Islet precursor cell (in vitro differentiated cells): ENCODE measurements around the gene MCTP1.

ENCODE experiments used
- DNase-seq: peaks from one replicate; pipeline ENCODE4 v3.0.0-alpha.2; 2018

Gene MCTP1

DNA sequence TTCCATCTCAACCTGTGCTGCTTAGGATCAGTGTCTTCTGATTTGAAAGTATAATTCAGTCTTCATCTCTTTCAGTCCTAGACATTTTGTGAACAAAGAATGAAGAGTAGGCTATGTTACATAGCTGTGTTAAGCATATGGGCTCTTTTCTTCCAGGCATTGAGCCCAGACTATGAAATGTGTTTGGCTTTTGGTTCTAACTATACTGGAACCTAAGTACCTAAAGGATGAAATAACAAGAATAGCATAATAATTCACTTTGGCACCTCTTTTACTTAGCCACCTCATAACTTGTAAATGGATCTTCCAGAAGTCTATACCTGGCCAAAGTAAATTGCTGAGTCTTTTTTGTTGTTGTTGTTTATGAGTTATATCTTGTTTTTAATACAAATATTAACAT is 595.0 kb downstream of the MCTP1 start:
- DNase-seq = no peak

DNA sequence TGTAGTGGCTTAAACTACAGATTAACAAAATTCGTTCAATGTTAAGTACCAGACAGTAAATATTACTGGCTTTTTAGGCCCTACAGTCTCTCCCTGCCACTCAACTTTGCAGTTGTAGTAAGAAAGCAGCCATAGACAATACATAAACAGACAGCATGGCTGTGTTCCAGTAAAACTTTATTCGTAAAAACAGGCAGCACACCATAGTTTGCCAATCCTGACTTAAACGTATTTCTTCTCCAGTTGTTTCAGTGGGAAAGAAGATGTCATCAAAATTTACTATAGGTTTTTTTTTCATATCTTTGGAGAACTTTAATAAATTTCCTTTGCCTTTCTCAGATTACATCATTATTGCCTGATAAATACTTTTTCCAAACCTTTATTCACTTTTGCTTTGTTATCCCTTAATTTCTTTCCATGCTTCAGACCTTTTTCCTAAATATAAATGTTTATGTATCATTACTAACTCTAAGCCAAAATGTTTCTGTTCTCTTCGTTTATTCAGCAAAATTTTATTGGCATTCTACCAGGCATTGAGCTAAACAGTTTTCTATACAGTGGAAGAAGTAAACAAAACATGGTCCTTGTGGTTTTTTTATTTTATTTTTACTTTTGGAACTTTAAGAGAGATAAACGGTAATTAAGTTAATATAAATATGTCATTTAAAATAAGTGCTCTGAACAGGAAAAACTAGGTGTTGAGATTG is 601.9 kb downstream of the MCTP1 start:
- DNase-seq = no peak

DNA sequence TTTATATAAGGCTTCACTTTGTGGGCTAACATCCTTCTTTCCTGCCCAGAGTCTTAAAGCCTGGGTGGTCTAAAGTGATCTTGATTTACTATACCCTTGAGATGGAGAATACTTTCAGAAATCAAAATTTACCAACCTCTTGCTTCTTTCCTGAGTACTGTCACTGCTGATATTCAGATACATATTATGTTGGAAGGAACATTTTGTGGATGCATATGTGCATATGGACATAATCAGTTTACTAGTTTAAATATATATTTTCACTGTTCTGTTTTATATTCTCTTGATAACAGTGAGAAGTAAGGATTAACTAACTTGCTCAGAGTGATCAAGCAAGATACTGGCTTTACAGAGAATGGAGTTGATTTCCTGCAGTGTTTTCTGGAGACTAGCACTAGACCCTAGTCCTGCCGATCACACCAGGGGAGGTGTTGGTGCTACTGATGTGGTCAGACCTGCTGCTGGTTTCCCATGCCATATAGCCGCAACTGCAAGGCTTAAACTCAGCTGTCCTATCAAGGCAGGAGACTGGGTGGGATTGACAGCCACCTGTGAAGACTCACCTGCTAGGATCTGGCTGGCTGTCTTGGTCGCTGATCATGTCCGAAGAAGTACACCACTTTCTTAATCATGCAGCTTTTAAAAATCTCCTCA is 608.8 kb downstream of the MCTP1 start:
- no peak for DNase-seq

DNA sequence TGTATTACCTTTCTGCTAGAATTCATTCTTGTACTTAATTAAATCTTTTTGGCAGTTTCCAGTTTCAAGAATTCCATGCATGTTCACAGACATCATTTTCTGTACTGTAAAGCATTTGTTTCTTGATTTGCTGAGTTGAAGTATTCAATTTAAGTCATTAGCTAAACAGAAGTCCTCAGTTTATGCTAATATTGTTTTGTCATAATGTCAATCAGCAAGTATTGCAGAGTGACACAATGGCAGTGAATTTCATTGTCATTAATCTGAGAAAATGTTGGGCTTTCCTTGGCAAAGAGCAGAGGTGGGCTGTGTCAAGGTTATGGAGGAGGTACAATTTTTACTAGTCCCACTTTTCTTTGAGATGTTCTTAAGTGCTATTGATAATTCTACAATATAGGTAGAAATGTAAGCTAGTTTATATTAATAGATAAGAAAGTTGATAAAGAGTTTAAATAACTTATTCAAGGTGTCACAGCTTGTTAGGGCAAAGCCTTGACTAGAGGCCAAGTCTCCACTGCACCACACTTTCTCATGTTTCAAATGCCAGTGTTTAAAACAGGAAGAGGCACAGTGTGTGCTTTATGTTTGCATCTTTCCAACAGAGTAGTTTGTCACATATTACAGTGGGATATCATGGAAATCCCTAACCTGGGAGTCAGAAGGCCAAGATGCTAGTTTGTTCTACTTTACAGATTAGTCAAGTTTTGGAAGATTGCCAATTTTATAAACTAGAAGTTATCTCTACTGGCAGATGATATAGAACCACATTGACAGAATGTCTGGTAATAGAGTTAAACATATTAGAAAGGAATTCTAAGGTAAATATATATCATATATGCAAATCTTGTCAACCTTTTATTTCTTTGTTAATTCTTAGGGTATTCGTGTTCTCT is 610.2 kb downstream of the MCTP1 start:
- no peak for DNase-seq

DNA sequence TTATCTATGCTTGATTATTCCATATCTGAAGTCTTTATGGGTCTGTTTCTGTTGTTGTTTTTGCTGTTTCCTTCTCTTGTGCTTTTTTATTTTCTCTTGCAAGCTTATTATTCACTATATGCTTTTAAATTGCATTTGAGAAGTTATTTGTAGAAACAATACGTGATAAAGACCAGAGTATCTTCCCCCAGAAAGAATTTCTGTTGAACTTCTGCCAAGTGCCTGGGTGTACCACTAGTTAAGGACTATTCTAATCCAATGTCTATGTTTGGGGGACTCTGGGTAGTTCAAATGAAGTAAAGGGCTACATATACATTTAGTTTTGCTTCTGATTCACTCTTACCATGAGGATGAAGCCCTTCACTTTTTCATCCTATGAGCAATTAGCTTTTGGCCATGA is 612.1 kb downstream of the MCTP1 start:
- DNase-seq = no peak

DNA sequence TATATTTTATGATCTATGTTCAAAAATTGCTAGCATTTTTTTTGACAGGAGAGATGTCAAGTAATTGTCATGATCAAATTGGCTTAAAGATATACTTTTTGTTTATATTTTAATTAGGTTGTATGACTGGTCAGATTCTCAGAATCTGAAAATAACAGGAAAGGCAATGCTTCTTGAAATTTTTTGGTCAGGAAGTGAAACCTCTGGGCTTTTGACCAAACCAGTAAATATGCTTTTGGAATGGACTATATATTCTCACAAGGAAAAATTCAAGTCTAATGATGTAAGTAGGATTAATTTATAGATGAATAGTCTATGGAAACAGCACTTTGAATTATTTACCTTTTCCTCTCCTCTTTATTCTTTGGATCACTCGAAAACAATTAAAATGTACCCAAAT is 614.2 kb downstream of the MCTP1 start:
- no peak for DNase-seq

DNA sequence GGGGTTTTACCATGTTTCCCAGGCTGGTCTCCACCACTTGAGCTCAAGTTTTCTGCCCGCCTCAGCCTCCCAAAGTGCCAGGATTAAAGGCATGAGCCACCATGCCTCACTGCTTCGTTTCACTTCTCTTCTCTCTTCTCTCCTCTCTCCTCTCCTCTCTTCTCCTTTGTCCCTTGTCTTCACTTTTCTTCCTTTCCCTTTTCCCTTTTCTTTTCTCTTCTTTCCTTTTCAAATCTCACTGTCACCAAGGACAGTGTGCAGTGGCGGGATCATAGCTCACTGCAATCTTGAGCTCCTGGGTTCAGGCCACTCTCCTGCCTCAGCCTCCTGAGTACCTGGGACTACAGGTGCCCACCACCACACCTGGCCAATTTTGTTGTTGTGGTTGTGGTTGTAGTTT is 617.0 kb downstream of the MCTP1 start:
- DNase-seq = no peak

DNA sequence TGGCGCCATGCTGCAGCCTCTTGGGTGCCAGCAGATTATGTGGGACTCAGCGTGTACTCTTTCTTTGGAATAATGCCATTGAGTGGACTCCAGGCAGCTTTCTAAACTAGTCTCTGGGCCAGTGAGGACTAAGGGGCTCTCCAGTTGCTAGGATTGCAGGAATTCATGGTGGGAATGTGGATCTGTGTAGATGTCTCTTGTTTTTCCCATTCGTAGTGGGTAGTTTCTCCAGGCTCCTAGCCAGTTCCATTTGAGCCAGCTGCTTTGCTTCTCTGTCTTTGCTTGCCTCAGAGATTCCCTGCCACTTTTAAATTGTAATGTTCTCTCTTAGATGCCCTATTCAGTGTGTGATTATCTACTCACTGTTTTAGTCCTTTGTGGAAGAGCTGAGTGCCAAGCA is 623.8 kb downstream of the MCTP1 start:
- no peak for DNase-seq

DNA sequence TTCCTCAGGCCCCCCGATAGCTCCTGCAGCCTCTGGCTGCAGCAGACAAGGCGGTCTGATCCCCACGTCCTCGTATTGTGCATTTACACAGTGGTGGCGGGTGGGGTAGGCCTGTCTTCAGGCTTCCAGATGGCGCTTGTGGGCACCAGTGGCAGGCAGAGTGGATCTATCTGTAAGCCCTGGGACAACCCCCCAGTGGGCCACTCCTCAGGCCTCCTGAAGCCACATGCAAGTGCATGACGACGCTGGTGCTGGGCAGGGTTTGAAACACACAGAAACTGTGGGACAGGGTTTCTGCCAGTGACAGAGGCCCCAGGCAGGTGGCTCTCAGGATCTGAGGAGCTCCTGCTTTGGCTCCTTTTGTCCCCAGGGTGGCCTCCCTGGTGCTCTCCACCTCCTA is 624.4 kb downstream of the MCTP1 start:
- no peak for DNase-seq

DNA sequence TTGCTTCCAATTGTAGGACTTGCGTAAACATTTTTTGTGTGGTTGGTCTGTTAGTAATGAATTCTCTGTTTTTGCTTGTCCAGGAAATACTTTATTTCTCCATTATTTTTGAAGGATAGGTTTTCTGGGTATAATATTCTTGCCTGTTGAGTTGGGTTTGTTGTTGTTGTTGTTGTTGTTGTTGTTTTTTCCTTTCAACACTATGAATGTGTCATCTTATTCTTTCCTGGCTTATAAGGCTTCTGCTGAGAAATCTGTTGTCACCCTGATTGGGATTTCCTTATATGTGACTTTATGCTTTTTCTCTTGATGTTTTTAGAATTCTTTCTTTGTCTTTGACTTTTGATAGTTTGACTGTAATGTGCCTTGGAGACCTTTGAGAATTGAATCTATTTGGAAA is 626.6 kb downstream of the MCTP1 start:
- no peak for DNase-seq
